NCI-H146 treated with DMSO at 0.1 percent for 48 hours (cell line): ENCODE data around the gene MAFF.
"Not testable (repeated sequence)": the region's sequence is repeated elsewhere in the genome, so short reads cannot be mapped to it uniquely, and the experiment has no call there.

Experiments
- DNase-seq: peaks from one replicate; lab custom pipeline; 2025; ENCODE audit not compliant: unreplicated experiment; lab: John Stamatoyannopoulos, UW

Gene MAFF

DNA sequence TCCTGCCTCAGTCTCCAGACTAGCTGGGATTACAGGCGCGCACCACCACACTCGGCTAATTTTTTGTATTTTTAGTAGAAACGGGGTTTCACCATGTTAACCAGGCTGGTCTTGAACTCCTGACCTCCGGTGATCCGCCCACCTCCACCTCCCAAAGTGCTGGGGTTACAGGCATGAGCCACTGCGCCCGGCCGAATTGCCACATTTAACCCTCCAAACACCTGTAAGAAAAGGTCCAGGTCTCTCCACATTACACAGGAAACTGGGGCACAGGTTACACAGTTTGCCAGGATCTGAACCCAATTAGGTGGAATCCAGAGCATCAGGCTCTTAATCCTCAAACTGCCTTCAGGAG is 24.2 kb upstream of the MAFF start:
- not testable (repeated sequence) for DNase-seq

DNA sequence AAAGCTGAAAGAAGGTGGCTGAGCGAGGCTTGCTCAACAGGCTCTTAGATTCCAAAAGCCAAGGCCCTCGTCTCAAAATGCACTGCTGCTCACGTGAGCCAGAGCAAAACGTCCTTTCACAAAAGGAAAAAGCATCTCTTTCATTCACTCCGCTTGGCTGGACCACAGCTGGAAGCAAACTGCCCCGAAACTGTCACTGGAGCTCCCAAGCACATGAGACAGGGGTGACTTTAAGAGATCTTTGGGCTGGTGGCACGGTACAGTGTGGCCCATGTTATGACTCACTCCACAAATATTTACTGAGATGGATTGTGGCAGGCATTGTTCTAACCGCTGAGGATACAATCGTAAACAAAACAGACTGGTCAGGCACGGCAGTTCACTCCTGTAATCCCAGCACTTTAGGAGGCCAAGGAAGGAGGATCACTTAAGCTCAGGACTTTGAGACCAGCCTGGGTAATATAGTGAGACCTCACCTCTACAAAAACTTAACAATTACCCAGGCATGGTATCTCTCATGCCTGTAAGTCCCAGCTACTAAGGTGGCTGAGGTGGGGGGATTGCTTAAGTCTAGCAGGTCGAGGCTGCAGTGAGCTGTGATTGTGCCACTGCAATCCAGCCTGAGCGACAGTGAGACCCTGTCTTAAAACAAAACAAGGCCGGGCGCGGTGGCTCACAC is 23.7 kb upstream of the MAFF start:
- no peak for DNase-seq

DNA sequence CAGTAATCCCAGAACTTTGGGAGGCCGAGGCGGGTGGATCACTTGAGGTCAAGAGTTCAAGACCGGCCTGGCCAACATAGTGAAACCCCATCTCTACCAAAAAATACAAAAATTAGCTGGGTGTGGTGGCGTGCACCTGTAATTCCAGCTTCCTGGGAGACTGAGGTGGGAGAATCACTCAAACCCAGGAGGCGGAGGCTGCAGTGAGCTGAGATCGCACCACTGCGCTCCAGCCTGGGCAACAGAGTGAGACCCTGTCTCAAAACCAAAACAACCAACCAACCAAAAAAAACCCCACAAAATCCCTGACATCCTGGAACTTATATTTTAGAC is 23.2 kb upstream of the MAFF start:
- not testable (repeated sequence) for DNase-seq

DNA sequence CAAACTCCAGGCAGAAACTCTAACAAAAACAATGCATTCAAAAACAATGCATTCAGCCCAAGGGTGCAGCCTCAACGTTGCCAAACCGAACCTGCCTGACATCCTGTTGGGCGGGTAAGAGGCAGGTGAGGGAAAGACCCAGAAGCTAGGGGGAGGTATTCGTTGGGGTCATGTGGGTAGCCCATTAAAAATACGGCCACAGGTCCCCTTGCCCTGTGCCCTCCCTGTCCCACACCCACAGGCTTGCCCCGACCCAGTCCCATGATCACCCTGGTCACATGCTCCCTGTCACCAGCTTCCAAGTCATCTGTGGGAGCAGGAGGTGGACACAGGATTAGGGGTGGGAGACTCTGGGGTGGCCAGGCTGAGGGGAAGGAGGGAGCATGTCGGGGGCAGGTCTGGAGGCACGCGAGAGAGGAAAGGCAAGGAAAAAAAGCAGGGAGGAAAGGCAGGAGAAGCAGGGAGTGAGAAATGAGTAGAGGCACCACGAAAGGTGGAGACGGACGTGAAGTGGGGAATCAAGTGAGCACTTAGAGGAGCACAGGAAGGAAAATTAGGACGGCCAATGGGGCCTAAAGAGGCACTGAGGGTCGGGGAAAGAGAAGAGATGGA is 20.8 kb upstream of the MAFF start:
- DNase-seq = no peak

DNA sequence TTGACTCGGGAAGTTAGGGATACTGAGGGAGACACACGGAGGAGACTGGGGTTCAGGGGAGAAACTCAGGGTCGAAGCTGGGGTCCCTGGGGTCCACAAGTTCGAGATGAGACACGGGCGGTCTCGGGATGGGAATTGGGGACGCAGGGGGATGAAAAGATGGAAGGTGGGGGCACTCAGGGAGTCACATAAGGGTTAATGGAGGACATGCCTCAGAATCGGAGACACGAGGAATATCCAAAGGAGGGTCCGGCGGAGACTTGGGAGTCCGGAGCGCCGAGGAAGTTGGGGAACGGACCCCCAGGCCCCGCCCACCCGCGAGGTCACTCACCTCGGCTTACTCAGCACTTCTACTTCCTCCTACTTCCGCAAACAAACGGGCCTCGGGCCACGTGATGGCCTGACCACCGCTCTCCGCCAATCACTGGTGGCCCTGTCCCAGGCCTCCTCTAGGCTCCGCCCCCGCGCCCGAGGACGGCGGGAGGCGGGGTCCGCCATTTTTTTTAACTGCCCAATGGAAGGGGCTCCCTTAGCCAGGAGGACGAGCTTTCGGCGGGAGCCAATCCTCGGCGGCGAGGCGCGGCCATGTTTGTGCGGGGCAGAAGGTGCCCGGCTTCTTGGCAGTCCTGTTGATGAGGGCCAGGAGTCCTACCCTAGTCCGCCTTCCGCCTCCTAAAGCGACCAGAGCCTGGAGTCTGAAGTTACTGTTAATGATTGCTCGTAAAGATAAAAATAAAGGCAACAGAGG is 20.2 kb upstream of the MAFF start, which contains the start of gene PLA2G6:
Gene PLA2G6 (minus strand): TSS at position 378 of the 748 bp plus-strand sequence. CDS start 12,404 bp downstream, outside the sequence.
- DNase-seq = peak; percentile 92

DNA sequence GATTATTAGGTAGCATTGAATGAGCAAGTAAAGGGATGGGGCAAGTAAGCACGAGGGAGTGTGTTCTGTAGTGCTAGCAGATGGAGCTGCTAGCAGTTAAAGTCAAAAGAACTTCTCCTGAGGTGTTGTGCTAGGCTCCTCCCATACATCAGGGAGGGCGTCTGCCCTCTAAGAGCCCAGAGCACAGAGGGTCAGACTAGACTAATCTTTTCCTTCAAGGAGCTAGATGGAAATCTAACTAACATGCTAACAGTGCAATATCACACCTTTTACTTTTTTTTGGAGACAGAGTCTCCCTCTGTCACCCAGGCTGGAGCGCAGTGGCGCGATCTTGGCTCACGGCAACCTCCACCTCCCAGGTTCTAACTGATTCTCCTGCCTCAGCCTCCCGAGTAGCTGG is 17.0 kb upstream of the MAFF start:
- no peak for DNase-seq

DNA sequence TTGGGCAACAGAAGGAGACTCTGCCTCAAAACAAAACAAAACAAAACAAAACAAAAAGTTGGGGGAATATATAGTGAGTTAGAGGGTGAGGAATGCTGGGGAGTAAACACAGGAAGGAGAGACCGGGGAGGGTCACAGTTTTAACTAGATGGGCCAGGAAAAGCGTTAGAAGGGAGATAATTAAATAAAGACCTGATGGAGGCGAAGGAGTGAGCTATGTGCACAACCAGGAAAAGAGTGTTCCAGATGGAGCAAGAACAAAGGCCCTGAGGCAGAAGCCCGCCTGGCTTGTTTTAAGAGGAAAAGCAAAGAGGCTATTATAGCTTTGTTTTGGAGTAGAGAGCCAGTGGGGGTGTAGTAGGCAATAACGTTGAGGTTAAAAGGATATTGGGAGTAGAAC is 15.4 kb upstream of the MAFF start:
- no peak for DNase-seq

DNA sequence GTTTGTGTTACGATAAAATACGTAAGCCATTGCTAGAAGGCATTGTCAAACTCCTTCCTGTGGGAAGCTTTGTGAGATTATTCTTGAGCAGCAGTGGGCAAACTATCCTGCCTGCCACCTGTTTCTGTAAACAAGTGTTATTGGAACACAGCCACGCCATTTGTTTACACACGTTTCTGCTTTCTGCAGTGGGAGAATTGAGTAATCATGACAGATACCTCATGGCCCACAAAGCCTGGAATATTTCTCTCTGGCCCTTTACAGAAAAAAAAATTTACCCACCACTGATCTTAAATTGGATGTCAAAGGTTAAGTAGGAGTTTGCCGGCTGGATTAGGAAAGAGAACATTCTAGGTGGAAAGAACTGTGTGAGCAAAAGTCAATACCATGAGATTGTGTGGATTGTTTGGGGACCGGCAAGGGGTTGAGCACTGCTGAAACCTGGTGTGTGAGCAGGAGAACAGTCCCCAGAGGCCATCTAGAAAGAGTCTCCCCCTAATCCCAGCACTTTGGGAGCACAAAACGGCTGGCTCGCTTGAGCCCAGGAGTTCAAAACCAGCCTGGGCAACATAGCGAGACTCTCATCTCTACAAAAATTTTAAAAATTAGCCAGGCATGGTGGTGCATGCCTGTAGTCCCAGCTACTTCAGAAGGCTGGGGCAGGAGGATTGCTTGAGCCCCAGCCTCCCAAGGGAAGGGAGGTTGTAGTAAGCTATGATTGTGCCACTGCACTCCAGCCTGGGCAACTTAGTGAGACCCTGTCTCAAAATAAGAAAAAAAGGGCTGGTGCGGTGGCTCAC is 14.2 kb upstream of the MAFF start:
- no peak for DNase-seq

DNA sequence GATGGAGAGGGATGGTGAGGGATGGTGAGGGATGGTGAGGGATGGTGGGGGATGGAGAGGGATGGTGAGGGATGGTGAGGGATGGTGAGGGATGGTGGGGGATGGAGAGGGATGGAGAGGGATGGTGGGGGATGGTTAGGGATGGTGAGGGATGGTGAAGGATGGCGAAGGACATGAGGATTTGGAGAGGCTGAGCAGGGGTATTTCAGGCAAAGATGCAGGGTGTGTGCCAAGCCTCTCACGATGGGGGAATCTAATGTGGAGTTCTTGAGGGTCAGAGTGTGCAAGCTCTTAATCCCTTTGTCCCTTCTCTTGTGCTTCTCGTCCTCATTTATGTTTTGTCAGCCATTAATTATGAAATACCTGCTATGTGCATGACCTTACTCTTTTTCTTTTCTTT is 12.7 kb upstream of the MAFF start:
- DNase-seq = no peak

DNA sequence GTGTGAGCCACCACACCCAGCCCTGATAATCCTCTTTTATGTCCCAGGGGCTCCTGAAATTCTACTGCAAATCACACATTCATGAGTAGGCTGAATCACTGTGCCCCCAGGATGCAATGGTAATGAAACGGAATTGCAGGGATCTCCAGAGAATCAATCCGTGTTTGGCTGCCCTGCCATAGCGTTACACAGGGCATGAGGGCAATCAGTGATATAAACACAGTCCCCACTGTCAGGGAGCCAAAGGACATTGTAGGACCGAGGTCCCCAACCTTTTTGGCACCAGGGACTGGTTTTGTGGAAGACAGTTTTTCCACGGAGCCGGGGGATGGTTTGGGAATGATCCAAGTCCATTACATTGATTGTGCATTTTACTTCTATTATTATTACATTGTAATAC is 11.2 kb upstream of the MAFF start:
- DNase-seq = no peak

DNA sequence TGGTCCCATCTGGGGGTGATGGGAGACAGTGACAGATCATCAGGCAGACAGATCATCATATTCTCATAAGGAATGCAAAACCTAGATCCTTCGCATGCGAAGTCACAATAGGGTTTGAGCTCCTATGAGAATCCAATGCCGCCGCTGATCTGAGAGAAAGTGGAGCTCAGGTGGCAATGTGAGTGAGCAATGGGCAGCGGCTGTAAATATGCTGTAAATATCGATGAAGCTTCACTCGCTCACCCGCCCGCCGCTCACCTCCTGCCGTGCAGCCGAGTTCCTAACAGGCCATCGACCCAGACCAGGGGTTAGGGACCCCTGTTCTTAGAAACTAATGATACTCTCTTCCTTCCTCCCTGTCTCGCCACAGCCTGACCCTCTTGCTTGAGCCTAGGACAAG is 10.7 kb upstream of the MAFF start:
- no peak for DNase-seq

DNA sequence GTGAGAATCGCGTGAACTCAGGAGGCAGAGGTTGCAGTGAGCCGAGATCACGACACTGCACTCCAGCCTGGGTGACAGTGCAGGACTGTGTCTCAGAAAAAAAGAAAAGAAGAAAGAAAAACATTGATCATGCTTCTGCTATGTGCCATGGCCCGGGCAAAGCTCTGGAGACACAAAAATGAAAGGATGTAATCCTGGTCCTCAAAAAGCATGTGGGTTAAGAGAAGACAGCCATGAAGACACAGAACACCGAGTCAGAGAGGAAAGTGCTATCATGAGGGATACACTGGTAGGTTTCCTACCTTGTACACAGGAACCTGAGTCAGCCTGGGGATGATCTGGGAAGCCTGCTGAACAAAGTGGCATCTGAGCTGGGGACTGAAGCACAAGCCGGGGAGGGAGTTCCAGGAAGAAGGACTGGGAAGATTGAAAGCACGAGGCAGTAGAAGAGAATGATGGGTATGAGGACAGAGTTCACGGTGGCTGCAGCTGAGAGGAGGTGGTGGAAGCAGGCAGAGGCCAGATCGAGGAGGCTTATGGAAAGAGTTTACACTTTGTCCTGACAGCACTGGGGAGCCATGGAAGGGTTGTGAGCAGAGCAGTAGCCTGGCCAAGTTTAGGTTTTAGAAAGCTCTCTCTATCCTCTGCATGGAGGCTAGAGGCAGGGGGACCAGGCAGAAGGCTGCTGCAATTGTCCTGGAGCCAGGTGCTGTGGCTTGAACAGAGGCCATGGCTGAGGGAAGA is 9.9 kb upstream of the MAFF start:
- no peak for DNase-seq

DNA sequence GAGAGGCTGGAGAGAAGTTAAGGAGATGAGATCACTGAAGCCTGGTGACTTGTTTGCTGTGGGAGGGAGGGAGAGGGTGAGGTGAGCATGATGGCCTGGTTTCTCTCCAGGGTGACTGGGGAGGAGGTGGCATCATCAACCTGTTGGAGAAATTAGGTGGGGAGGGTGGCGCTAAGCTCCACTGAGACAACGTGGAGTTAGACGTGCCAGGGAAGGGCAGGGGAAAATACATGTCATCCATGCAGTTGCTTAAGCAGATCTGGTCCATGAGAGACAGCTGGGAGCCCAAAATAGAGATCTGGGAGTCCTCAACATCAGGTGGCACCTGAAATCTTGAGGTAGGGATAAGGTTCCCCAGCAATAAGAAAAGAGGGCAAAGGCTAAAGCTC is 9.3 kb upstream of the MAFF start:
- DNase-seq = no peak

DNA sequence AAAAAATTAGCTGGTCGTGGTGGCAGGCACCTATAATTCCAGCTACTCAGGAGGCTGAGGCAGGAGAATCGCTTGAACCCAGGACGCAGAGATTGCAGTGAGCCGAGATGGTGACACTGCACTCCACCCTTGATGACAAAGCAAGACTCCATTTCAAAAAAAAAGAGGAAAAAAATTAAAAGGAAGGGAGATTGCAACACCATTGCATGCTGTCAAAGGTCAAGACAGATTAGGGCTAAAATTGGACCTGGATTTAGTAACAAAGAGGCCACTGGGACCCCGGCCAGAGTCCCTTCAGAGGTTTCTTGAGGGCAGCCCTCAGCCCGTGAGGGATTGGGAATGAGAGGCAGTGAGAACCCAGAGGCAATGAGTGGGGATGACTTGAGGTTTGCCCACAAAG is 8.2 kb upstream of the MAFF start:
- no peak for DNase-seq

DNA sequence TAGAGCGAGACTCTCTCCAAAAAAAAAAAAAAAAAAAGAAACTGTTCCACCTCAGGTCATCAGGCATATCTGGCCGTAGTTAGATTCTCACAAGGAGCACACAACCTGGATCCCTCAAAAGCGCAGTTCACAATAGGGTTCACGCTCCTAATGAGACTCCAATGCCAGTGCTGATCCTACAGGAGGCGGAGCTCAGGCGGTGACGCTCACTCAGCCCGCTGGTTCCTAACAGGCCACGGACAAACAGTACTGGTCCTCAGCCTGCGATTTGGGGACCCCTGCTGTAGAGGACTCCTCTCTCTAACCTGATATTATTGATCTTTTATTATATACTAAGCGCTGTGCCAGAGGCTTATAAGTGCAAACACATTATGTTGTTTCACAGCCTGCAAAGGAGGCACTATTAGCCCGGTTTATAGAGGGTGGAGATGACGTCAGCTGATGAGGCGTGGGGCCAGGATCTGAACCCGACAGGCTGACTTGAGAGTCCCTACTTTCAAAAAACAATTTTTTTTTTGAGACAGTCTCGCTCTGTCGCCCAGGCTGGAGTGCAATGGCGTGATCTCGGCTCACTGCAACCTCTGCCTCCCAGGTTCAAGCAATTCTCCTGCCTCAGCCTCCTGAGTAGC is 4.9 kb upstream of the MAFF start:
- DNase-seq = no peak

DNA sequence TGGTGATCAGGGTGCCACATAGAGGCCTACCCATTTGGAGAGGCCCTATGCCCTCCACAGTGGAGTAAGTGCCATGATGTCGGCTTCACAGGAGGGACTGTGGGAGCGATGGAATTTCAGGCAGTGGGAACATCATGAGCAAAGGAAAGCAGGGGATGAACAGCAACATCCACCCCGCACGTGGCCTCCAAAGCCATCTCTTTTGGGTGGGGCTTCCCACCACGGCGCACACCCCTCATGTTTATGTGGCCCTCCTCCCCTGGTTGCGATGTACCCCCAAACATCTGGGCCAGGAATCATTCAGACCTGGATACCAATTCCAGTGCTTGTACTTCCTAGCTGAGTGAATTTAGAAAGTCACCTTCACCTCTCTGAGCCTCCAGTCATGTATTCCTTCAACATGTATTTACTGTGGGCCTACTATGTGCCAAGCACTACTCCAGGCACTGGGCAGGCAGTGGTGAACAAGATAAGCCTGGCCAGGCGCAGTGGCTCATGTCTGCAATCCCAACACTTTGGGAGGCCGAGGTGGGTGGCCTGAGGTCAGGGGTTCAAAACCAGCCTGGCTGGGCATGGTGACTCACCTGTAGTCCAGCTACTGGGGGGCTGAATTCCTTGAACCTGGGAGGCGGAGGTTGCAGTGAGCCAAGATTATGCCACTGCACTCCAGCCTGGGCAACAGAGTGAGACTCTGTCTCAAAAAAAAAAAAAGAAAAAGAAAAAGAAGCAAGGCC is 1.8 kb upstream of the MAFF start:
- no peak for DNase-seq

DNA sequence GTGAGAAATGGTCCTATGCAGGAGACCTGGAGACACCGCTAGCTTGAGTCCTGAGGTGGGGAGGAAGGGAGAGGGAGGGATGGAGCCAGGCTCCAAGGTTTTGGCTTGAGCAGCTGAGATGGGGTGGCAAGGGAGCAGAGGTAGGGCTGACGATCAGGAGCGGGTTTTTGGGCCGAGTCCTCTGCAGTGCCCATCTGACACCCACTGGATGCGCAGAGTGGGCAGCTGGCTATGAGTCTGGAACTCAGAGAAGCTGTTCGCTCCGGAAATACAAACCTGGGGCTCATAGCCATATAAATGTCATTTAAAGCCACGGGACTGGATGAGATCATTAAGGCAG is 453 bp upstream of the MAFF start:
- DNase-seq = no peak

DNA sequence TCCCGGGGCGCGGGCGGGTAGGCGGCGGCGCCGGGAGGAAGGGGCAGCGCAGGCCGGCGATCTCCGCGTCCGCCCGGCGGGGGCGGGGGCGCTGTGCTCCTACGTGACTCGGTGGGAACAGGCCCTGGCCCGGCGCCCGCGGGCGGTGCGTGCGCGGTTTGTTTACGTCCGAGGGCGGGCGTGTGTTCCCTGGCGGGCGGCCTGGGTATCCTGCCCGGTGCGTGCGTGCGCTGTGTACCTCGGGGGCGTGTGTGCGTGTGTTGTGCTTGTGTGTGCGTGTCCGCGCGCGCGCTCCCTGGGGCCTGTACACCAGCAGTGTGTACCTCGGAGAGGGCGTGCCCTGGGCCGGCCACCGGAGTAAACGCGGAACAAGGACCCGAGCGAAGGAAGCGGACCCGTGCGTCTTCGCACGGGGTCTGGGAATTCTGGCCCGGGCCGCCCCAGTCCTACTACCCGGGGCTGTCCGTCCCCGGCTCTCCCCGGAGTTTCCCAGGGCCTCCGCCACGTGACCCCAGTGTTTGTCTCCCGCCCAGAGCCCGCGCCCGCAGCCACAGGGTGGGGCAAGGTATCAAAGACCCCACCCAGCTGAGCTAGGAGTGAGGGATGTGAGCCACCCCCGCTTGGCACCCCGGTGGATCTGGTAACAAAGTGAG is 769 bp downstream of the MAFF start:
- peak; percentile 6 for DNase-seq

DNA sequence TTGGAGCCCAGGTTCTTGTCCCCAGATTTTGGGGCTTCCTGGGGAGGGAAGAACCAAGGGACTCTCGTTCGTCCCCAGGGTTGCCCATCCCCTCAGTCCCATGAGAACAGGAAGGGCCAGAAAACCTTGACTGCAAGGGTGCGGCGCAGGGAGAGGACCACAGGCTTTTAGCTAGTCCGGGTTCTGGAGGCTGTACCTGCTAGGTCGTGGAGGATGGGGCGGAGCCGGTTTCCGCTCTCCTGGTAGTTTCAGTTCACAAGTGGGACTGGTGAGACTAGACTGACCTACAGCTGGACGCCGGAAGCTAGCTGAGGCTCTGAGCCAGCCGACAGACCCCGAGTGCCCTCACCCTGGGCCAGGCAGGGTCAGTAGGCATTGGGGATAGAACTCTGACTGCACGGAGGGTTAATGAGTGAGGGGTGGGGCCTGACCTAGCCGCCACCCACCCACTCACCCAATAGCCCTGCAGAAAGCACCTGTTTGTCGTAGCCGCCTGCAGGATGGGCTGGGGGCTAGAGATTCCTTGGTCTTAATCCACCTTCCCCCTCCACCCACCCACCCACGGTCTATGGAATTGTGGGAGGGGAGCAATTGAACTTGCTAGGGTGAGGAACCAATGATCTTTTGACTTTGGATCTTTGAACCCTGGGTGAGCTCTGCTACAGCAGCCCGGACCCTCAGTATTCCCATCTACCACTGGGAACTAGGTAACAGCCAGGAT is 1.5 kb downstream of the MAFF start:
- DNase-seq = no peak
